Mesenchymal stem cell (in vitro differentiated cells and primary cell): ENCODE data around the gene ZNF71.

Source experiments
- DNase-seq: peaks from one replicate; pipeline ENCODE4 v3.0.0-alpha.2; 2013
- H2AFZ ChIP-seq: one replicate; pipeline ENCODE4 v1.6.1; 2013; ENCODE audit warnings: low read depth, mild to moderate bottlenecking, control low read depth, inconsistent platforms, low read length, moderate library complexity
- H2AK5ac ChIP-seq: 2 replicates; pipeline ENCODE4 v1.6.1; 2013; ENCODE audit warnings: low read length, moderate library complexity, mild to moderate bottlenecking, inconsistent platforms; ENCODE audit not compliant: severe bottlenecking
- H2BK120ac ChIP-seq: one replicate; pipeline ENCODE4 v1.6.1; 2013; ENCODE audit warnings: low read depth, mild to moderate bottlenecking, inconsistent platforms, low read length, moderate library complexity
- H2BK12ac ChIP-seq, 2 experiments: one replicate each; pipeline ENCODE4 v1.6.1; 2013; ENCODE audit warnings: inconsistent platforms in 2 of 2, low read length in 2 of 2, mild to moderate bottlenecking in 2 of 2, moderate library complexity in 2 of 2, control low read depth in 1 of 2
- H2BK15ac ChIP-seq: one replicate; pipeline ENCODE4 v1.6.1; 2013; ENCODE audit warnings: mild to moderate bottlenecking, low read depth, inconsistent platforms; ENCODE audit not compliant: poor library complexity, severe bottlenecking
- H2BK5ac ChIP-seq: 2 replicates; pipeline ENCODE4 v1.6.1; 2013; ENCODE audit warnings: low read depth, mild to moderate bottlenecking, low read length, control low read depth, inconsistent platforms; ENCODE audit not compliant: poor library complexity, severe bottlenecking
- H3K14ac ChIP-seq, 2 experiments: one replicate each; pipeline ENCODE4 v1.6.1; 2013; ENCODE audit warnings: inconsistent platforms in 2 of 2, low read length in 2 of 2, control low read depth in 1 of 2, mild to moderate bottlenecking in 1 of 2, moderate library complexity in 1 of 2
- H3K18ac ChIP-seq, 2 experiments: one replicate each; pipeline ENCODE4 v1.6.1; 2013; ENCODE audit warnings: inconsistent platforms in 2 of 2, low read length in 2 of 2, control low read depth in 1 of 2, low read depth in 1 of 2, mild to moderate bottlenecking in 1 of 2
- H3K23ac ChIP-seq, 2 experiments: one replicate each; pipeline ENCODE4 v1.6.1; 2013; ENCODE audit warnings: inconsistent platforms in 2 of 2, low read length in 2 of 2, mild to moderate bottlenecking in 2 of 2, moderate library complexity in 2 of 2, control low read depth in 1 of 2
- H3K27ac ChIP-seq: 2 replicates; pipeline ENCODE4 v1.5.1; 2013; ENCODE audit warnings: mild to moderate bottlenecking, moderate library complexity, low read length, control low read depth, inconsistent platforms; ENCODE audit not compliant: poor library complexity, severe bottlenecking
- H3K27me3 ChIP-seq, 2 experiments: 2 replicates each; pipeline versions ENCODE4 v1.6.1 to v1.7.0; 2013; ENCODE audit warnings: low read length in 2 of 2, mild to moderate bottlenecking in 2 of 2, moderate library complexity in 2 of 2, control low read depth in 1 of 2, inconsistent platforms in 1 of 2; ENCODE audit not compliant: control insufficient read depth in 1 of 2, insufficient read depth in 1 of 2
- H3K36me3 ChIP-seq, 2 experiments: 2 replicates each; pipeline versions ENCODE4 v1.6.1 to v1.7.0; 2013; ENCODE audit warnings: low read length in 2 of 2, control low read depth in 1 of 2, inconsistent platforms in 1 of 2, low read depth in 1 of 2, mild to moderate bottlenecking in 1 of 2; ENCODE audit not compliant: insufficient read depth in 2 of 2, control insufficient read depth in 1 of 2
- H3K4ac ChIP-seq, 2 experiments: one replicate each; pipeline ENCODE4 v1.6.1; 2013; ENCODE audit warnings: inconsistent platforms in 2 of 2, low read length in 2 of 2, mild to moderate bottlenecking in 2 of 2, moderate library complexity in 2 of 2, control low read depth in 1 of 2, low read depth in 1 of 2
- H3K4me1 ChIP-seq: 2 replicates; pipeline ENCODE4 v1.6.1; 2013; ENCODE audit warnings: low read depth, low read length, control low read depth; ENCODE audit not compliant: control insufficient read depth, insufficient read depth
- H3K4me2 ChIP-seq: 2 replicates; pipeline ENCODE4 v1.6.1; 2013; ENCODE audit warnings: low read length, mild to moderate bottlenecking, inconsistent platforms; ENCODE audit not compliant: poor library complexity, severe bottlenecking
- H3K4me3 ChIP-seq, 2 experiments: 2 replicates each; pipeline versions ENCODE4 v1.5.1 to v1.7.0; 2013; ENCODE audit warnings: low read length in 2 of 2, mild to moderate bottlenecking in 2 of 2, control low read depth in 1 of 2, low read depth in 1 of 2; ENCODE audit not compliant: insufficient read depth in 1 of 2
- H3K79me1 ChIP-seq: replicated peaks from 2 replicates; pipeline ENCODE4 v1.6.1; 2013; ENCODE audit warnings: mild to moderate bottlenecking, control low read depth, low read length, inconsistent platforms; ENCODE audit not compliant: poor library complexity, severe bottlenecking
- H3K9ac ChIP-seq: 2 replicates; pipeline ENCODE4 v1.7.0; 2013; ENCODE audit warnings: mild to moderate bottlenecking, low read length, moderate library complexity
- H3K9me3 ChIP-seq: 2 replicates; pipeline ENCODE4 v1.7.0; 2013; ENCODE audit warnings: mild to moderate bottlenecking, low read length; ENCODE audit not compliant: control insufficient read depth
- H4K8ac ChIP-seq: one replicate; pipeline ENCODE4 v1.6.1; 2013; ENCODE audit warnings: inconsistent platforms, mild to moderate bottlenecking, low read length, moderate library complexity
- H4K91ac ChIP-seq: one replicate; pipeline ENCODE4 v1.6.1; 2013; ENCODE audit warnings: mild to moderate bottlenecking, low read length, inconsistent platforms
- WGBS: methylation state at CpG from one replicate; pipeline ENCODE4 v1.1.7; 2013; ENCODE audit warnings: mixed read lengths; 5-methylcytosine and 5-hydroxymethylcytosine counted together

Gene ZNF71

GRCh38 chr19:56633021-56633420 lies 37.9 kb downstream of the ZNF71 start:
- DNase-seq = no peak
- no peak overlapping the region for H2BK120ac ChIP-seq
- H3K27ac ChIP-seq = no peak overlapping the region
- H3K23ac ChIP-seq = no peak overlapping the region
- no peak overlapping the region for H2BK5ac ChIP-seq
- no peak overlapping the region for H3K9ac ChIP-seq
- H3K18ac ChIP-seq = no peak overlapping the region
- H3K4ac ChIP-seq = no peak overlapping the region
- H4K91ac ChIP-seq = no peak overlapping the region
- WGBS = 30% methylated on average over 1 of the region's 1 CpG
- H4K8ac ChIP-seq = no peak overlapping the region
- no peak overlapping the region for H2AK5ac ChIP-seq
- H3K27me3 ChIP-seq = no peaks in the 10 kb centered on the region
- no peaks in the 10 kb centered on the region for H3K36me3 ChIP-seq
- no peak overlapping the region for H3K4me3 ChIP-seq
- no peak overlapping the region for H2BK12ac ChIP-seq
- H3K4me1 ChIP-seq = no peaks in the 10 kb centered on the region
- peaks cover 4% of the 10 kb centered on the region for H3K79me1 ChIP-seq
- peaks cover 49% of the 10 kb centered on the region for H3K9me3 ChIP-seq
- H3K14ac ChIP-seq = no peak overlapping the region
- H2AFZ ChIP-seq = no peak overlapping the region
- H3K4me2 ChIP-seq = no peak overlapping the region
- no peak overlapping the region for H2BK15ac ChIP-seq

DNA sequence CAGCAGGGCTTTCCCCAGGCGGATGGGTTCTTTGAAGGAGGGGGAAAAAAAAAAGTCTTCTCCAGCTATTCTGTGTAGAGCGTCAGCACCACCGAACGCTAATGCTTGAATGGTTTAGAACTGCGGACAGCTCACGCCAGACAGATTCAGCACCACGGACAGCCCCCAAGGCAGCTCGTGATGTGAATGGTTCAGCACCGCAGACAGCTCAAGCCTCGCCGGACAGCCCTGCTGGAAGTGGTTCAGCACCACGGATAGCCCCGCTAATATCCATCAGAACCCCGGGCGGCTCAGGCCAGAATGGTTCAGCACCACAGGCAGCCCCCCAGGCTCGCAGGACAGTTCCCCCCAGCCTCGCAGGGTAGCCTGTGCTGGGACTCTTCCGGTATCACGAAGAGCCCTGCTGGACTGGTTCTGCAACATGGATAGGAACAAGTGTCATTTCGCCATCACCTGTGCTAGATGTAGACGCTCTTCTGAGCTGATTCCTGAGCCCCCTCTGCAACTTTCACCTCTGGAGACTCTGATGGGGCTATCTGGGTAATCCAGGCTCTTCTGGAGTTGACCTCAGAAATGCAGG lies 43.0 kb downstream of the ZNF71 start:
- no peak overlapping the region for H2BK120ac ChIP-seq
- no peak overlapping the region for H3K4me2 ChIP-seq
- peak; percentile 52 for DNase-seq
- H2BK5ac ChIP-seq = no peak overlapping the region
- H2BK12ac ChIP-seq = no peak overlapping the region
- 29% methylated on average over 21 of the region's 21 CpGs for WGBS
- no peaks in the 10 kb centered on the region for H3K36me3 ChIP-seq
- H3K9me3 ChIP-seq = peaks cover 46% of the 10 kb centered on the region
- H3K14ac ChIP-seq = no peak overlapping the region
- H4K8ac ChIP-seq = no peak overlapping the region
- no peak overlapping the region for H3K27ac ChIP-seq
- no peak overlapping the region for H4K91ac ChIP-seq
- H3K4me3 ChIP-seq = no peak overlapping the region
- no peak overlapping the region for H2BK15ac ChIP-seq
- no peaks in the 10 kb centered on the region for H3K27me3 ChIP-seq
- no peak overlapping the region for H3K18ac ChIP-seq
- no peak overlapping the region for H3K9ac ChIP-seq
- H3K4ac ChIP-seq = no peak overlapping the region
- H3K4me1 ChIP-seq = no peaks in the 10 kb centered on the region
- no peak overlapping the region for H3K23ac ChIP-seq
- no peak overlapping the region for H2AK5ac ChIP-seq
- no peak overlapping the region for H2AFZ ChIP-seq
- no peaks in the 10 kb centered on the region for H3K79me1 ChIP-seq

GRCh38 chr19:56639217-56639616 lies 44.1 kb downstream of the ZNF71 start:
- H3K23ac ChIP-seq = no peak overlapping the region
- no peak overlapping the region for H3K9ac ChIP-seq
- H3K9me3 ChIP-seq = peaks cover 40% of the 10 kb centered on the region
- no peak overlapping the region for H4K91ac ChIP-seq
- no peak overlapping the region for H3K27ac ChIP-seq
- H2BK12ac ChIP-seq = no peak overlapping the region
- no peak overlapping the region for H2AFZ ChIP-seq
- DNase-seq = peak; percentile 5
- peaks cover 0 to 4% of the 10 kb centered on the region in 2 experiments for H3K36me3 ChIP-seq
- H2BK5ac ChIP-seq = no peak overlapping the region
- H3K18ac ChIP-seq = no peak overlapping the region
- no peak overlapping the region for H3K14ac ChIP-seq
- H2AK5ac ChIP-seq = no peak overlapping the region
- no peak overlapping the region for H3K4me2 ChIP-seq
- H2BK15ac ChIP-seq = no peak overlapping the region
- H4K8ac ChIP-seq = no peak overlapping the region
- H3K4ac ChIP-seq = no peak overlapping the region
- H3K27me3 ChIP-seq = no peaks in the 10 kb centered on the region
- no peaks in the 10 kb centered on the region for H3K79me1 ChIP-seq
- peaks cover 2% of the 10 kb centered on the region for H3K4me1 ChIP-seq
- WGBS = 92% methylated on average over 7 of the region's 7 CpGs
- no peak overlapping the region for H2BK120ac ChIP-seq
- H3K4me3 ChIP-seq = no peak overlapping the region

GRCh38 chr19:56642711-56643459 lies 47.8 kb downstream of the ZNF71 start, which contains the start of gene SMIM17:
SMIM17 (plus strand) TSS chr19:56643159; CDS start chr19:56645668, 2,509 bp downstream.
- no peak within 1 kb of the TSS for H2BK120ac ChIP-seq
- H2BK15ac ChIP-seq = no peak within 1 kb of the TSS
- 94% methylated on average over 49 of the region's 60 CpGs for WGBS
- no peak for DNase-seq
- peaks cover 0 to 4% of the 10 kb centered on the region in 2 experiments for H3K36me3 ChIP-seq
- H3K9me3 ChIP-seq = peaks cover 44% of the 10 kb centered on the region
- H3K27me3 ChIP-seq = no peaks in the 10 kb centered on the region
- no peak within 1 kb of the TSS for H2BK5ac ChIP-seq
- H3K23ac ChIP-seq = no peak within 1 kb of the TSS
- no peak within 1 kb of the TSS for H2AK5ac ChIP-seq
- H3K4me2 ChIP-seq = no peak within 1 kb of the TSS
- peaks cover 2% of the 10 kb centered on the region for H3K4me1 ChIP-seq
- H2AFZ ChIP-seq = no peak within 1 kb of the TSS
- H2BK12ac ChIP-seq = no peak within 1 kb of the TSS
- no peak within 1 kb of the TSS for H3K4ac ChIP-seq
- H3K18ac ChIP-seq = no peak within 1 kb of the TSS
- H3K14ac ChIP-seq = no peak within 1 kb of the TSS
- H3K4me3 ChIP-seq = no peak within 1 kb of the TSS
- H4K91ac ChIP-seq = no peak within 1 kb of the TSS
- H3K9ac ChIP-seq = no peak within 1 kb of the TSS
- no peaks in the 10 kb centered on the region for H3K79me1 ChIP-seq
- H3K27ac ChIP-seq = no peak within 1 kb of the TSS
- no peak within 1 kb of the TSS for H4K8ac ChIP-seq
